ENCODE results near the gene EMSY.
A peak's percentile ranks its signal among the peaks of the same experiment; 100 is the strongest.

EMSY gene

GRCh38 chr11:76443268-76443980 lies 1.4 kb upstream of the EMSY start:
- DNase-seq (ENCODE audit: low read depth, low spot score), result no peak
- Histone ChIP-seq H3K9me3 (ENCODE audit: insufficient read depth, low read length) (no peaks in the 10 kb centered on the region), H3K36me3 (ENCODE audit: insufficient read depth, insufficient read length, low read length) (peaks cover 35% of the 10 kb centered on the region), H3K9ac (ENCODE audit: insufficient read length, low read depth) (peak overlapping the region; percentile 97), H3K4me3 (ENCODE audit: insufficient read length, low read depth) (peak overlapping the region; percentile 92), H3K4me1 (ENCODE audit: insufficient read depth, insufficient read length) (no peaks in the 10 kb centered on the region), H3K27me3 (ENCODE audit: insufficient read depth, insufficient read length) (no peaks in the 10 kb centered on the region)
- no peak for TF ChIP-seq ZNF274 (IDR thresholded peaks at IDR 0.05; ENCODE audit: low read depth, low read length)
- TF ChIP-seq SUZ12 (IDR thresholded peaks at IDR 0.05; ENCODE audit: extremely low read depth, insufficient read depth, insufficient read length), result no peak
- no peak for TF ChIP-seq YY1 (IDR thresholded peaks at IDR 0.05; ENCODE audit: insufficient read depth, insufficient read length)

DNA sequence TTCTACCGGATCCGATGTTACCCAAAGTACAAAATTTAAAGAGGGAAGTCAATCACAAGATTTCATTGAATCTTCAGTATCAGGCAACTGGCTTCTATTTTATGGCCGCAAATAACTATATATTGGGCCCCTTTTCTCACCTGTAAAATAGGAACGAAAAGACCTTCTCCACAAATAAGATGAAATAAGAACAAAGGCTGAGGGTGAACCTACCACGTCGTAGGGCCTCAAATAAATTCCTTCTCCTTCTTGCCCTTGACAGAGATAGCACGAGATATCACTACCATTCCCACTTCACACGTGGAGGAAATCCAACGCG lies 794 bp upstream of the EMSY start:
- no peak for TF ChIP-seq YY1 (IDR thresholded peaks at IDR 0.05; ENCODE audit: insufficient read depth, insufficient read length)
- no peak for TF ChIP-seq ZNF274 (IDR thresholded peaks at IDR 0.05; ENCODE audit: low read depth, low read length)
- no peak for TF ChIP-seq SUZ12 (IDR thresholded peaks at IDR 0.05; ENCODE audit: extremely low read depth, insufficient read depth, insufficient read length)

DNA sequence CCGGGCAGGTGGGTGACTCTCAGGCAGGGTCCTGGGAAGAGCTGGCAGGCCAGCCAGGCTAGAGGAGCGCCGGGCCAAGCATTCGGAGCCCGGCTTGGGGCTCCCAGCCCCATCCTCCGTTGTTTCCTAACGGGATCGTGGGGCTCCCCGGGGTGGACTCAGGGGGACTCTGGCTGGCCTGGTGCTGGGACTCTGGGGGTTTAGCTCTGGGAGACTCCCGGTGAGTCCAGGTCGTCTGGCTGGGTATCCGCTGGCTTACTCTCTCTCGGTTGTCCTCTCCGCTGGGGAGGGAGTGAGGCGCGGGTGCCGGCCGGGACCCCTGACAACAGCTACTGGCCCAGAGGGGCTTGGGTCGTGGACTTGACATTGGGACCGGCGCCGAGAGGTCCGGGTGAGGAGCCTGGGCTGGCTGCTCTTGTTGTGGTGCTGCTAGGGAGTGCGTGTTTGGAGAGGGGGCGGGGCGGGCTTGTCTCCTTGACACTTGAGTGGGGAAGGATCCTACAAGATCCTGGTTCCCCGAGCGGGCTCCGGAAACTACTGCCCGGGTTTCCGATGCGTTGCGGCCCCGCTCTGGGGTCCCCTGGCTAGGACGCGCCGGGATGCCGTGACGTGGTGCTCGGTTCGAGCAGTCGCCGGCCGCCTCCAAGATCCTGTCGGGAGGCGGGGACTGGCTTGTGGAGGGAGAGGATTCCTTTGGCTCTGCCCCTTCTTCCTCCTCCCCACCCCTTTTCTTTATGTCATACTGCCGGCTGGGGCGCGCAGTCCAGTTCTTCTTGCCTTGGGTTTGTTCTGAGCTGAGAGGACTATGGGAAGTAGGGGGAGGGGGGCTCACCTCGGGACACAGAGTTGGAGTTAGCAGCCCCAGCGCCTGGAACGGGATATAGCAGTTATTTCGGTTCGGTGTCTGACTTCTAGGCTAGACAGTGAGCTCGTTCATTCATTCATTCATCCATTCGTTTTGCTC lies 585 bp downstream of the EMSY start:
- Histone ChIP-seq H3K9ac (ENCODE audit: insufficient read length, low read depth) (peak overlapping the region; percentile 97), H3K9me3 (ENCODE audit: insufficient read depth, low read length) (no peaks in the 10 kb centered on the region), H3K36me3 (ENCODE audit: insufficient read depth, insufficient read length, low read length) (peaks cover 45% of the 10 kb centered on the region), H3K4me3 (ENCODE audit: insufficient read length, low read depth) (peak overlapping the region; percentile 92), H3K27me3 (ENCODE audit: insufficient read depth, insufficient read length) (no peaks in the 10 kb centered on the region), H3K4me1 (ENCODE audit: insufficient read depth, insufficient read length) (no peaks in the 10 kb centered on the region)
- TF ChIP-seq ZNF274 (IDR thresholded peaks at IDR 0.05; ENCODE audit: low read depth, low read length) (no peak), SUZ12 (IDR thresholded peaks at IDR 0.05; ENCODE audit: extremely low read depth, insufficient read depth, insufficient read length) (no peak), YY1 (IDR thresholded peaks at IDR 0.05; ENCODE audit: insufficient read depth, insufficient read length) (no peak)
- DNase-seq (ENCODE audit: low read depth, low spot score), result peak; percentile 78

More for the DNA sequence above, 794 bp upstream of the EMSY start:
- Histone ChIP-seq H3K27me3 (ENCODE audit: insufficient read depth, insufficient read length) (no peaks in the 10 kb centered on the region), H3K36me3 (ENCODE audit: insufficient read depth, insufficient read length, low read length) (peaks cover 40% of the 10 kb centered on the region), H3K9ac (ENCODE audit: insufficient read length, low read depth) (peak overlapping the region; percentile 97), H3K9me3 (ENCODE audit: insufficient read depth, low read length) (no peaks in the 10 kb centered on the region), H3K4me1 (ENCODE audit: insufficient read depth, insufficient read length) (no peaks in the 10 kb centered on the region), H3K4me3 (ENCODE audit: insufficient read length, low read depth) (peak overlapping the region; percentile 92)
- DNase-seq (ENCODE audit: low read depth, low spot score), result no peak

DNA sequence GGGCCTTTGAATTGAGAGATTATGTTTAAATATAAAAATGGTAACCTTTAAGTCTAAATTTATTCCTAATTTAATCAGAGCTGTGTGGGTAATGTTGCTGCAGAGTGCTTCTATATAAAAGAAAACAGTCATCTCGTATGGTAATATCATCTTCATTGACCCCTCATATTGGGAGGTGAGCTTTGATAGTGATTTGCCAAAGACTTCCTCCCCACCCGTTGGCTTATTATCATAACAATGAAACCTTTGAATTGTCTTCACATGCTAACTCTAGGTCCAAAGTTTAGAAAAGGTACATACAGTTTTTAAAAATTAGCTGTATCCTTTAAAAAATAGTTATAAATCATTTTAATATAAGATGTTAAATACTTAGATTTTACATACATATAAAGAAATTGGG lies 3.7 kb downstream of the EMSY start:
- no peak for TF ChIP-seq YY1 (IDR thresholded peaks at IDR 0.05; ENCODE audit: insufficient read depth, insufficient read length)
- TF ChIP-seq SUZ12 (IDR thresholded peaks at IDR 0.05; ENCODE audit: extremely low read depth, insufficient read depth, insufficient read length), result no peak
- TF ChIP-seq ZNF274 (IDR thresholded peaks at IDR 0.05; ENCODE audit: low read depth, low read length), result no peak
- H3K36me3 ChIP-seq (ENCODE audit: insufficient read depth, insufficient read length, low read length), result peaks cover 38% of the 10 kb centered on the region
- DNase-seq (ENCODE audit: low read depth, low spot score), result no peak
- no peaks in the 10 kb centered on the region for H3K27me3 ChIP-seq (ENCODE audit: insufficient read depth, insufficient read length)
- H3K4me1 ChIP-seq (ENCODE audit: insufficient read depth, insufficient read length), result no peaks in the 10 kb centered on the region
- H3K9me3 ChIP-seq (ENCODE audit: insufficient read depth, low read length), result no peaks in the 10 kb centered on the region
- no peak overlapping the region for H3K9ac ChIP-seq (ENCODE audit: insufficient read length, low read depth)
- H3K4me3 ChIP-seq (ENCODE audit: insufficient read length, low read depth), result no peak overlapping the region

- Histone ChIP-seq H3K9me3 (ENCODE audit: insufficient read depth, low read length) (no peaks in the 10 kb centered on the region), H3K4me1 (ENCODE audit: insufficient read depth, insufficient read length) (peaks cover 2% of the 10 kb centered on the region), H3K9ac (ENCODE audit: insufficient read length, low read depth) (no peak overlapping the region), H3K36me3 (ENCODE audit: insufficient read depth, insufficient read length, low read length) (peaks cover 27% of the 10 kb centered on the region), H3K4me3 (ENCODE audit: insufficient read length, low read depth) (no peak overlapping the region), H3K27me3 (ENCODE audit: insufficient read depth, insufficient read length) (no peaks in the 10 kb centered on the region)
- no peak for TF ChIP-seq YY1 (IDR thresholded peaks at IDR 0.05; ENCODE audit: insufficient read depth, insufficient read length)
- no peak for TF ChIP-seq ZNF274 (IDR thresholded peaks at IDR 0.05; ENCODE audit: low read depth, low read length)
- no peak for DNase-seq (ENCODE audit: low read depth, low spot score)
Measured at GRCh38 chr11:76453248-76453647, 8.4 kb downstream of the EMSY start.

GRCh38 chr11:76455331-76455730 lies 10.5 kb downstream of the EMSY start:
- Histone ChIP-seq H3K9ac (ENCODE audit: insufficient read length, low read depth) (no peak overlapping the region), H3K9me3 (ENCODE audit: insufficient read depth, low read length) (no peaks in the 10 kb centered on the region), H3K36me3 (ENCODE audit: insufficient read depth, insufficient read length, low read length) (peaks cover 23% of the 10 kb centered on the region), H3K4me3 (ENCODE audit: insufficient read length, low read depth) (no peak overlapping the region), H3K27me3 (ENCODE audit: insufficient read depth, insufficient read length) (no peaks in the 10 kb centered on the region), H3K4me1 (ENCODE audit: insufficient read depth, insufficient read length) (peaks cover 2% of the 10 kb centered on the region)
- peak; percentile 94 for DNase-seq (ENCODE audit: low read depth, low spot score)
- TF ChIP-seq SUZ12 (IDR thresholded peaks at IDR 0.05; ENCODE audit: extremely low read depth, insufficient read depth, insufficient read length) (no peak), YY1 (IDR thresholded peaks at IDR 0.05; ENCODE audit: insufficient read depth, insufficient read length) (no peak), ZNF274 (IDR thresholded peaks at IDR 0.05; ENCODE audit: low read depth, low read length) (no peak)

- Histone ChIP-seq H3K9me3 (ENCODE audit: insufficient read depth, low read length) (no peaks in the 10 kb centered on the region), H3K4me1 (ENCODE audit: insufficient read depth, insufficient read length) (peaks cover 2% of the 10 kb centered on the region), H3K27me3 (ENCODE audit: insufficient read depth, insufficient read length) (no peaks in the 10 kb centered on the region), H3K4me3 (ENCODE audit: insufficient read length, low read depth) (no peak overlapping the region), H3K36me3 (ENCODE audit: insufficient read depth, insufficient read length, low read length) (peaks cover 22% of the 10 kb centered on the region), H3K9ac (ENCODE audit: insufficient read length, low read depth) (no peak overlapping the region)
- no peak for DNase-seq (ENCODE audit: low read depth, low spot score)
- TF ChIP-seq SUZ12 (IDR thresholded peaks at IDR 0.05; ENCODE audit: extremely low read depth, insufficient read depth, insufficient read length) (no peak), YY1 (IDR thresholded peaks at IDR 0.05; ENCODE audit: insufficient read depth, insufficient read length) (no peak)
Measured at GRCh38 chr11:76455931-76456330, 11.1 kb downstream of the EMSY start.

Measured in NT2/D1 (cell line).